Measurements from ENCODE around the gene CRHR2. TPM values are rescaled to one million over a fixed set of nuclear protein-coding genes. Genes with fewer than 3 reads are reported as not detected.

Gene CRHR2
- total and polyA plus RNA-seq, 4 donors = 0.02 to 0.20 TPM; not detected in 2

DNA sequence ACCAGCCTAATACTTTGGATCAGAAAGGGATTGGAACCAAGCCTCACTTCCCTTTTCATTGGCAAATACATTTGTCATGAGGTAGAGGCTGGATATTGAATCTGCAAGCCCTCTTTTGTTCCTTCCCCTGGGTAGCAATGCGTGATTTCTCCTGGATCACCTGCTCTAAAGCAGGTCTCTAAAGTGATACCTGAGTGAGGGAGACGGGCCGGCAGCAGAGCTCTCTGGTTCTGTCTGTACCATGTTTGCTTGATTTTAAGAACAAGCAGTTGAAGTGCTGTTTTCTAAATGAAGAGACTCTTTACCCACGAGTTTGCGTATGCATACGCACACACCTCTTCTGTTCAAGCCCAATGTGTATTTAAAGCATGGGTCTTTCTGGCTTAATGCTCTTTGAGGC, 46.5 kb downstream of the CRHR2 start:
- no peak overlapping the region for H3K9ac ChIP-seq (ENCODE audit: insufficient read depth in 1 of 2, low read length in 2 of 2)
- ATAC-seq (ENCODE audit: insufficient read depth, low FRiP score) (no peak), DNase-seq (peak in 1 of 3 donors; percentile 23)
- H3K4me1 ChIP-seq (ENCODE audit: control insufficient read depth in 5 of 5, insufficient read depth in 5 of 5, low read length in 5 of 5) = no peaks in the 10 kb centered on the region
- no peak overlapping the region for H3K4me3 ChIP-seq
- H3K27ac ChIP-seq (ENCODE audit: low read depth in 1 of 2, low read length in 1 of 2) = no peak overlapping the region
- no peaks in the 10 kb centered on the region for H3K27me3 ChIP-seq (ENCODE audit: control insufficient read depth in 3 of 3, insufficient read depth in 3 of 3, low read length in 2 of 3)
- no peaks in the 10 kb centered on the region for H3K9me3 ChIP-seq (ENCODE audit: control insufficient read depth in 4 of 4, insufficient read depth in 3 of 4, low read length in 3 of 4)
- WGBS, 2 donors = 73 to 93% methylated on average over 6 of the region's 6 CpGs
- TF ChIP-seq, protein P1, sequence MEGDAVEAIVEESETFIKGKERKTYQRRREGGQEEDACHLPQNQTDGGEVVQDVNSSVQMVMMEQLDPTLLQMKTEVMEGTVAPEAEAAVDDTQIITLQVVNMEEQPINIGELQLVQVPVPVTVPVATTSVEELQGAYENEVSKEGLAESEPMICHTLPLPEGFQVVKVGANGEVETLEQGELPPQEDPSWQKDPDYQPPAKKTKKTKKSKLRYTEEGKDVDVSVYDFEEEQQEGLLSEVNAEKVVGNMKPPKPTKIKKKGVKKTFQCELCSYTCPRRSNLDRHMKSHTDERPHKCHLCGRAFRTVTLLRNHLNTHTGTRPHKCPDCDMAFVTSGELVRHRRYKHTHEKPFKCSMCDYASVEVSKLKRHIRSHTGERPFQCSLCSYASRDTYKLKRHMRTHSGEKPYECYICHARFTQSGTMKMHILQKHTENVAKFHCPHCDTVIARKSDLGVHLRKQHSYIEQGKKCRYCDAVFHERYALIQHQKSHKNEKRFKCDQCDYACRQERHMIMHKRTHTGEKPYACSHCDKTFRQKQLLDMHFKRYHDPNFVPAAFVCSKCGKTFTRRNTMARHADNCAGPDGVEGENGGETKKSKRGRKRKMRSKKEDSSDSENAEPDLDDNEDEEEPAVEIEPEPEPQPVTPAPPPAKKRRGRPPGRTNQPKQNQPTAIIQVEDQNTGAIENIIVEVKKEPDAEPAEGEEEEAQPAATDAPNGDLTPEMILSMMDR (IDR thresholded peaks at IDR 0.05; ENCODE audit: control extremely low read depth, extremely low read depth) = no peak
- peaks cover 9 to 31% (median 17%) of the 10 kb centered on the region in 4 donors for H3K36me3 ChIP-seq (ENCODE audit: control insufficient read depth in 4 of 4, insufficient read depth in 4 of 4, low read length in 4 of 4)

DNA sequence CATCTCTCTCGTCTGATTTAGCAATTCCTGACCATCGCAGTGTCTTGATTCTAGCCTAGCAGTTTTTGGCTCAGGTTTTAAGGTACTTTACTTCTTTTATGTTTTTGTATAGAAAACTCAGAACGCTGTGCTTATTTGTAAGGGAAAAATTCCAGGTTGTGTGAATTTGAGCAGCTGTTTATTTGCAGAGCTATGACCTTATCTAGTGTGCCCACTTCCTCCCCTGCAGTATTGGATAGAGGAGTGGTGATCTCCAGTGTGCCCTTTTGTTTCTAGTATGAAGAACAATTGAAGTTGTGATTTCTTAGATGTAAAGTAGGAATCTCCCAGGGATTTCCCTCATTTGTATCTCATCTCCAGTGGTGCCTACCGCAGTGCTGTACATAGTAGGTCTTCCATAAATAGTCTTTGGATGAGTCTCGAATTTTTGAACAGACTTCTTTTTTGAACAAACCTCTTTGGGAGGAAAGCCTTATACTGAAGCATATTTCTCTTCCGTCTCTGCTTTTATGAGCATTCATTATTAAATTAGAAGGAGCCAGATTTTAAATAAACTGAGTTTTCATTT, 47.5 kb downstream of the CRHR2 start:
- no peaks in the 10 kb centered on the region for H3K4me1 ChIP-seq (ENCODE audit: control insufficient read depth in 5 of 5, insufficient read depth in 5 of 5, low read length in 5 of 5)
- H3K4me3 ChIP-seq = no peak overlapping the region
- no peaks in the 10 kb centered on the region for H3K9me3 ChIP-seq (ENCODE audit: control insufficient read depth in 4 of 4, insufficient read depth in 3 of 4, low read length in 3 of 4)
- TF ChIP-seq, protein P1 (IDR thresholded peaks at IDR 0.05; ENCODE audit: control extremely low read depth, extremely low read depth) = no peak
- peak overlapping the region in 1 of 2 donors; percentile 53 for H3K27ac ChIP-seq (ENCODE audit: low read depth in 1 of 2, low read length in 1 of 2)
- H3K9ac ChIP-seq (ENCODE audit: insufficient read depth in 1 of 2, low read length in 2 of 2) = no peak overlapping the region
- 77 to 79% methylated on average over 6 of the region's 6 CpGs for WGBS, 2 donors
- ATAC-seq (ENCODE audit: insufficient read depth, low FRiP score) (no peak), DNase-seq (no peak)
- no peaks in the 10 kb centered on the region for H3K27me3 ChIP-seq (ENCODE audit: control insufficient read depth in 3 of 3, insufficient read depth in 3 of 3, low read length in 2 of 3)
- H3K36me3 ChIP-seq (ENCODE audit: control insufficient read depth in 4 of 4, insufficient read depth in 4 of 4, low read length in 4 of 4) = peaks cover 9 to 35% (median 18%) of the 10 kb centered on the region in 4 donors

GRCh38 chr7:30634193-30634626, 48.0 kb downstream of the CRHR2 start:
- H3K27ac ChIP-seq (ENCODE audit: low read depth in 1 of 2, low read length in 1 of 2) = peak overlapping the region in 1 of 2 donors; percentile 53
- H3K27me3 ChIP-seq (ENCODE audit: control insufficient read depth in 3 of 3, insufficient read depth in 3 of 3, low read length in 2 of 3) = no peaks in the 10 kb centered on the region
- WGBS, 2 donors = 78 to 86% methylated on average over 1 of the region's 1 CpG
- no peak overlapping the region for H3K4me3 ChIP-seq
- H3K36me3 ChIP-seq (ENCODE audit: control insufficient read depth in 4 of 4, insufficient read depth in 4 of 4, low read length in 4 of 4) = peaks cover 11 to 40% (median 21%) of the 10 kb centered on the region in 4 donors
- DNase-seq = no peak
- H3K9ac ChIP-seq (ENCODE audit: insufficient read depth in 1 of 2, low read length in 2 of 2) = no peak overlapping the region
- no peaks in the 10 kb centered on the region for H3K4me1 ChIP-seq (ENCODE audit: control insufficient read depth in 5 of 5, insufficient read depth in 5 of 5, low read length in 5 of 5)
- TF ChIP-seq, protein P1 (IDR thresholded peaks at IDR 0.05; ENCODE audit: control extremely low read depth, extremely low read depth) = no peak
- no peaks in the 10 kb centered on the region for H3K9me3 ChIP-seq (ENCODE audit: control insufficient read depth in 4 of 4, insufficient read depth in 3 of 4, low read length in 3 of 4)
- ATAC-seq (ENCODE audit: insufficient read depth, low FRiP score) = no peak

DNA sequence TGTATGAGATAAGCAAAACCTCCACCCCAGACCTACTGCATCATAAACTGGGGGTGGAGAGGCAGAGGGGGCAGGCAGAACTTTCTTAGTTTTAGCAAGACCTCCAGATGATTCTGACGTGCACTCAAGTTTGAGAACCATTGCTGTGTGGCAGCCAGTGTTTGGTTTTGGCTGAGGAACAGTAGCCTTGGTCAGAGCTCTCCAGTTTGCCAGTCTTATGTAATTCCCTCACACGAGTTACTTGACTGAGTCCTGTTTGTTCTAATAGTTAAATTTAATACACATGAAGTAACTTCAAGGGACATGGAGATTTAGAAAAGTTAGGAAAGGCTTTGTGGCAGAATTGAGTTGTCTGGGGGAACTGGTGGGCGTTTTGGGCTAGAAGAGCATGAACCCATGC, 49.0 kb downstream of the CRHR2 start:
- no peak overlapping the region for H3K27ac ChIP-seq (ENCODE audit: low read depth in 1 of 2, low read length in 1 of 2)
- no peak overlapping the region for H3K4me3 ChIP-seq
- WGBS, 2 donors = 73 to 88% methylated on average over 3 of the region's 3 CpGs
- ATAC-seq (ENCODE audit: insufficient read depth, low FRiP score) (no peak), DNase-seq (no peak)
- H3K4me1 ChIP-seq (ENCODE audit: control insufficient read depth in 5 of 5, insufficient read depth in 5 of 5, low read length in 5 of 5) = no peaks in the 10 kb centered on the region
- TF ChIP-seq, protein P1 (IDR thresholded peaks at IDR 0.05; ENCODE audit: control extremely low read depth, extremely low read depth) = no peak
- H3K27me3 ChIP-seq (ENCODE audit: control insufficient read depth in 3 of 3, insufficient read depth in 3 of 3, low read length in 2 of 3) = no peaks in the 10 kb centered on the region
- H3K9ac ChIP-seq (ENCODE audit: insufficient read depth in 1 of 2, low read length in 2 of 2) = no peak overlapping the region
- no peaks in the 10 kb centered on the region for H3K9me3 ChIP-seq (ENCODE audit: control insufficient read depth in 4 of 4, insufficient read depth in 3 of 4, low read length in 3 of 4)
- peaks cover 20 to 44% (median 26%) of the 10 kb centered on the region in 4 donors for H3K36me3 ChIP-seq (ENCODE audit: control insufficient read depth in 4 of 4, insufficient read depth in 4 of 4, low read length in 4 of 4)

Data from lung (tissue), 12 donors.